Large intestine (tissue), 3 donors: Measurements from ENCODE around the gene TAS2R46. TPM values are rescaled to one million over a fixed set of nuclear protein-coding genes. Genes with fewer than 3 reads are reported as not detected.
"Not testable (repeated sequence)": the region's sequence is repeated elsewhere in the genome, so short reads cannot be mapped to it uniquely, and the experiment has no call there.

Experiments
- DNase-seq, 2 donors: peaks; one replicate each; pipeline versions ENCODE4 v3.0.0 to v3.0.0-alpha.2; 2013
- H3K27ac ChIP-seq: one replicate; pipeline ENCODE4 v1.5.1; 2013; ENCODE audit warnings: low read length
- H3K27me3 ChIP-seq: 2 replicates; pipeline ENCODE4 v1.6.1; 2013; ENCODE audit warnings: low read length; ENCODE audit not compliant: control insufficient read depth, insufficient read depth
- H3K36me3 ChIP-seq: 2 replicates; pipeline ENCODE4 v1.6.1; 2013; ENCODE audit warnings: low read length; ENCODE audit not compliant: control insufficient read depth, insufficient read depth
- H3K4me1 ChIP-seq: one replicate; pipeline ENCODE4 v1.6.1; 2013; ENCODE audit warnings: low read length; ENCODE audit not compliant: control insufficient read depth, insufficient read depth
- H3K4me3 ChIP-seq: one replicate; pipeline ENCODE4 v1.5.1; 2013; ENCODE audit warnings: low read length
- H3K9me3 ChIP-seq: one replicate; pipeline ENCODE4 v1.6.1; 2013; ENCODE audit warnings: mild to moderate bottlenecking, low read depth, low read length, moderate library complexity; ENCODE audit not compliant: control insufficient read depth
- WGBS: methylation state at CpG from one replicate; pipeline ENCODE4 v1.1.5; 2013; ENCODE audit warnings: low lambda C conversion rate; ENCODE audit not compliant: insufficient coverage; 5-methylcytosine and 5-hydroxymethylcytosine counted together
- polyA plus RNA-seq: library from polyadenylated mRNA; unstranded; fragments of 120-200 nt; gene quantifications from one replicate; pipeline ENCODE4 v1.2.1, GENCODE V29; 2013

Gene TAS2R46
- polyA plus RNA-seq, 1 donor, result 0.13 TPM

GRCh38 chr12:11078246-11078645, 16.2 kb upstream of the TAS2R46 start:
- 100% methylated on average over 1 of the region's 1 CpG for WGBS
- no peak for DNase-seq
- Histone ChIP-seq H3K4me3 (no peak overlapping the region), H3K27me3 (no peaks in the 10 kb centered on the region), H3K4me1 (no peaks in the 10 kb centered on the region), H3K36me3 (no peaks in the 10 kb centered on the region), H3K9me3 (peaks cover 2% of the 10 kb centered on the region), H3K27ac (no peak overlapping the region)

DNA sequence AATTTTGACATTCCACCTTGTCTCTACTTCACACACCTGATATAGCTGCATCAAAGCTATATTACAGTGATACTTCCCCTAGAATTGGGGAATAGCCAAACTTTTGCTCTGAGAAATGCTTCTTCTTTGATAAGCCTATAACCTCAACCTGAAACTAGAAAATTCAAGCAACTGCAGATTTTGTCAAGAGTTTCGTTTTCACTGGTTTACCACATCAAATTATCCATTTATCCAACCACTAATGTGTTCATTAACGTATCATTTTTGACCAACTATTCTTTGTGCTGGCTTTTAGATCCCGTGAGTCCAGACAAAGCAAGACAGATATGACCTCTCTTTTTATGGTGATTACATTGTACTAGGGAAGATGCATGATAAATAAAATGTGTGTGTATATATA, 13.5 kb upstream of the TAS2R46 start:
- Histone ChIP-seq H3K27me3 (no peaks in the 10 kb centered on the region), H3K36me3 (no peaks in the 10 kb centered on the region), H3K4me3 (no peak overlapping the region), H3K4me1 (no peaks in the 10 kb centered on the region), H3K9me3 (no peaks in the 10 kb centered on the region), H3K27ac (no peak overlapping the region)
- DNase-seq, result no peak
- WGBS, result 100% methylated on average over 1 of the region's 3 CpGs

DNA sequence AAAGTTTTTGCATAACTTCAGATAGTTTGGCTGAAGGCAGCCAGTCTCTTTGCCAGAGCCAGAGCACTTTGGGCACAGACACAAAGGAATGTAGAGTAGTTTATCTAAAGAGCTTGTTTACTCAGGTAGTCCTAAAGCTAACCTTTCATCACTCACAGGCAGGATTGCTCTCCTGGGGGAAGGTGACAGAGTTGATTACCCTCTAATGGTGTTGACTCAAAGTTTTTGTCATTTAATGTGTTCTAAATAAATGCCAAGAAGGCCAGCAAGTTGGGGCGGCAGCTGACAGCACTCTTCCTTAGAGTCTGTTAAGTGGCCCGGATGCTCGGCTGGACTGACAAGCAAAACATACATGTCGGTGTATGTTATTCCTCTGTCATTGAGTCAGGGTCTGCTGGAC, 9.3 kb upstream of the TAS2R46 start:
- no peaks in the 10 kb centered on the region for H3K4me1 ChIP-seq
- H3K36me3 ChIP-seq, result no peaks in the 10 kb centered on the region
- no peaks in the 10 kb centered on the region for H3K9me3 ChIP-seq
- no peak for DNase-seq
- H3K27me3 ChIP-seq, result no peaks in the 10 kb centered on the region
- H3K4me3 ChIP-seq, result no peak overlapping the region
- WGBS, result no CpG with 5 or more reads among the region's 4 CpGs
- H3K27ac ChIP-seq, result no peak overlapping the region

- DNase-seq, result no peak
- Histone ChIP-seq H3K4me1 (no peaks in the 10 kb centered on the region), H3K9me3 (no peaks in the 10 kb centered on the region), H3K27ac (no peak overlapping the region), H3K4me3 (no peak overlapping the region), H3K27me3 (no peaks in the 10 kb centered on the region), H3K36me3 (no peaks in the 10 kb centered on the region)
- WGBS, result no CpG with 5 or more reads among the region's 1 CpG
Observed at GRCh38 chr12:11070999-11071398, 8.9 kb upstream of the TAS2R46 start.

GRCh38 chr12:11069854-11070365, 7.8 kb upstream of the TAS2R46 start:
- no peak overlapping the region for H3K27ac ChIP-seq
- no peaks in the 10 kb centered on the region for H3K27me3 ChIP-seq
- DNase-seq, result no peak
- no peaks in the 10 kb centered on the region for H3K9me3 ChIP-seq
- no peak overlapping the region for H3K4me3 ChIP-seq
- H3K36me3 ChIP-seq, result no peaks in the 10 kb centered on the region
- 79% methylated on average over 4 of the region's 5 CpGs for WGBS
- no peaks in the 10 kb centered on the region for H3K4me1 ChIP-seq

GRCh38 chr12:11067514-11067913, 5.4 kb upstream of the TAS2R46 start:
- no peaks in the 10 kb centered on the region for H3K27me3 ChIP-seq
- DNase-seq, result no peak
- no CpG with 5 or more reads among the region's 2 CpGs for WGBS
- no peak overlapping the region for H3K27ac ChIP-seq
- no peaks in the 10 kb centered on the region for H3K4me1 ChIP-seq
- H3K4me3 ChIP-seq, result no peak overlapping the region
- no peaks in the 10 kb centered on the region for H3K36me3 ChIP-seq
- H3K9me3 ChIP-seq, result no peaks in the 10 kb centered on the region

DNA sequence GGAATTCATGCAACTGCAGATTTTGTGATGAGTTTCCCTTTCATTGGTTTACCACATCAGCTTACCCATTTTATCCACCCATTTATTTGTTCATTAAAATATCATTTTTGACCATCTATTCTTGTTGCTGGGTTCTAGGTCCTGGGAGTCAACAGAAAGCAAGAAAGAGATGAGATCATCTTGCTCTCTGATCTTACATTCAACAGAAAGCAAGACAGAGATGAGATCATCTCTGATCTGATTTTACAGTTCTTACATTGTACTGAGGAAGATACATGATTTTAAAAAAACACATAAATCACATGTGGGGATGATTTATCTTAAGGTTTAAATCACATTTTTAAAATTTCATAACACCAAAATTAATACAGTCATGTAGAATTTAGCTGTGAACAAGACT, 2.3 kb downstream of the TAS2R46 start:
- H3K27me3 ChIP-seq, result no peaks in the 10 kb centered on the region
- DNase-seq, result no peak
- no peak overlapping the region for H3K27ac ChIP-seq
- no peak overlapping the region for H3K4me3 ChIP-seq
- H3K9me3 ChIP-seq, result no peaks in the 10 kb centered on the region
- no peaks in the 10 kb centered on the region for H3K36me3 ChIP-seq
- no peaks in the 10 kb centered on the region for H3K4me1 ChIP-seq

DNA sequence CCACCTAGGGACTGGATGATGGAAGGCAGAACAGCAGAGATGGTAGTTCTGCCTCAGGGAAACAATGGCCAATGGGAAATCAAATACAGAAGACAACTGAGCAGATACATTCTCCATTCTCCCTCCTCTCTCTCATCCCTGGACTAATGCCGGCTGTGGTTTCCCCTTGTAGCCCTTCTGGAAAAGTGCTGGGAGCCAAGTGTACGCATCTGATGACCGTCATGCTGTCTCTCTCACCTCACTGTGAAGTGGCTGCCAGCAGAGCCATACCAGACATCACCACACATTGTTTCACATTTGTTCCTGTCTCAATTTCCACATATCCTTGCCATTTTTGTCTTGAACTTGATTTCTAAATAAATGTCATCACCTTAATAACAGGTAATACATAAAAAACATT, 3.1 kb downstream of the TAS2R46 start:
- no CpG with 5 or more reads among the region's 3 CpGs for WGBS
- Histone ChIP-seq H3K36me3 (no peaks in the 10 kb centered on the region), H3K27ac (no peak overlapping the region), H3K4me3 (no peak overlapping the region), H3K4me1 (no peaks in the 10 kb centered on the region), H3K27me3 (no peaks in the 10 kb centered on the region), H3K9me3 (no peaks in the 10 kb centered on the region)
- DNase-seq, result no peak

DNA sequence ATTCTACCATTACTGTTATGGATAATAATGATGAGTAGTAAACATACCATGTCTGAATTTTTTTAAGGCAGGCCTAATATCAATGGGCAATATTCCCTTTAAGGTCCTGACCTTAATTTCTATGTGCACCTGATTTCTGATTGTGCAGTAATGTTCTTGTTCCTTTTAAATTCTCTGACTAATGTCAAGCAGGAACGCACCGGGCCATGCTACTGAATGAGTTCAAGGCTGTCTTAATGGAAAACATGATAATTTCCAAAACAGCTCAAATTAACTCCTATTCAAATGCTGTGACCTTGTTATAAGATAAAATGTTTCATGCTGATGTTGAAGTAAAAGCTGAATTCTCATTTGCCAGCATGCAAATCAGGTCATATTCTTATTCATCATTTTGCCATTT, 6.8 kb downstream of the TAS2R46 start:
- no CpG with 5 or more reads among the region's 2 CpGs for WGBS
- no peaks in the 10 kb centered on the region for H3K4me1 ChIP-seq
- no peaks in the 10 kb centered on the region for H3K9me3 ChIP-seq
- peaks cover under 1% of the 10 kb centered on the region for H3K36me3 ChIP-seq
- H3K27ac ChIP-seq, result no peak overlapping the region
- DNase-seq, result no peak
- H3K27me3 ChIP-seq, result no peaks in the 10 kb centered on the region
- no peak overlapping the region for H3K4me3 ChIP-seq

- H3K27me3 ChIP-seq, H3K9me3 ChIP-seq, H3K36me3 ChIP-seq, H3K27ac ChIP-seq, H3K4me1 ChIP-seq, DNase-seq, H3K4me3 ChIP-seq: not testable (repeated sequence)
- no CpG with 5 or more reads among the region's 7 CpGs for WGBS
Observed at GRCh38 chr12:11049806-11050531, 12.1 kb downstream of the TAS2R46 start.

GRCh38 chr12:11041366-11041765, 20.7 kb downstream of the TAS2R46 start:
- not testable (repeated sequence) for H3K27me3 ChIP-seq, H3K9me3 ChIP-seq, H3K4me3 ChIP-seq, H3K4me1 ChIP-seq, H3K36me3 ChIP-seq, H3K27ac ChIP-seq, DNase-seq
- 67% methylated on average over 1 of the region's 2 CpGs for WGBS
